ENCODE data around the gene GSG1L. TPM values are rescaled to one million over a fixed set of nuclear protein-coding genes. Genes with fewer than 3 reads are reported as not detected.

Gene GSG1L
- total RNA-seq, 1 donor from 2014 or later = not detected

GRCh38 chr16:28039493-28039892 lies 24.0 kb downstream of the GSG1L start:
- Mint-ChIP-seq H3K27me3 (no peaks in the 10 kb centered on the region), H3K27ac (no peak overlapping the region), H3K4me3 (no peak overlapping the region), H3K4me1 (no peaks in the 10 kb centered on the region), H3K9me3 (no peaks in the 10 kb centered on the region), H3K36me3 (ENCODE audit: low read depth) (no peaks in the 10 kb centered on the region)
- DNase-seq = no peak
- intact Hi-C loops (cut with micrococcal nuclease) = no loop called here

GRCh38 chr16:28038409-28038808 lies 25.1 kb downstream of the GSG1L start:
- intact Hi-C loops (cut with micrococcal nuclease) = no loop called here
- DNase-seq = no peak
- no peaks in the 10 kb centered on the region for H3K36me3 Mint-ChIP-seq (ENCODE audit: low read depth)
- no peaks in the 10 kb centered on the region for H3K4me1 Mint-ChIP-seq
- H3K27ac Mint-ChIP-seq = no peak overlapping the region
- no peaks in the 10 kb centered on the region for H3K27me3 Mint-ChIP-seq
- no peak overlapping the region for H3K4me3 Mint-ChIP-seq
- H3K9me3 Mint-ChIP-seq = no peaks in the 10 kb centered on the region

GRCh38 chr16:28035866-28036393 lies 27.6 kb downstream of the GSG1L start:
- intact Hi-C loops (cut with micrococcal nuclease) = no loop called here
- H3K4me3 Mint-ChIP-seq = no peak overlapping the region
- H3K9me3 Mint-ChIP-seq = no peaks in the 10 kb centered on the region
- no peak for DNase-seq
- H3K36me3 Mint-ChIP-seq (ENCODE audit: low read depth) = no peaks in the 10 kb centered on the region
- no peaks in the 10 kb centered on the region for H3K27me3 Mint-ChIP-seq
- no peak overlapping the region for H3K27ac Mint-ChIP-seq
- H3K4me1 Mint-ChIP-seq = no peaks in the 10 kb centered on the region

GRCh38 chr16:28033870-28034269 lies 29.6 kb downstream of the GSG1L start:
- no peak for DNase-seq
- Mint-ChIP-seq H3K27ac (no peak overlapping the region), H3K27me3 (no peaks in the 10 kb centered on the region), H3K9me3 (no peaks in the 10 kb centered on the region), H3K4me3 (no peak overlapping the region), H3K4me1 (no peaks in the 10 kb centered on the region), H3K36me3 (ENCODE audit: low read depth) (no peaks in the 10 kb centered on the region)
- intact Hi-C loops (cut with micrococcal nuclease) = no loop called here

- no peaks in the 10 kb centered on the region for H3K9me3 Mint-ChIP-seq
- H3K27ac Mint-ChIP-seq = no peak overlapping the region
Measured at GRCh38 chr16:28029387-28030002, 34.0 kb downstream of the GSG1L start.

GRCh38 chr16:28027055-28027454 lies 36.5 kb downstream of the GSG1L start:
- DNase-seq = no peak
- H3K27ac Mint-ChIP-seq = no peak overlapping the region
- H3K4me1 Mint-ChIP-seq = no peaks in the 10 kb centered on the region
- no peaks in the 10 kb centered on the region for H3K9me3 Mint-ChIP-seq
- peaks cover 3% of the 10 kb centered on the region for H3K27me3 Mint-ChIP-seq
- no peaks in the 10 kb centered on the region for H3K36me3 Mint-ChIP-seq (ENCODE audit: low read depth)
- intact Hi-C loops (cut with micrococcal nuclease) = no loop called here
- H3K4me3 Mint-ChIP-seq = no peak overlapping the region

More at GRCh38 chr16:28029387-28030002, 34.0 kb downstream of the GSG1L start:
- no peak overlapping the region for H3K4me3 Mint-ChIP-seq
- H3K36me3 Mint-ChIP-seq (ENCODE audit: low read depth) = no peaks in the 10 kb centered on the region
- H3K4me1 Mint-ChIP-seq = no peaks in the 10 kb centered on the region
- no peak for DNase-seq
- intact Hi-C loops (cut with micrococcal nuclease) = no loop called here
- no peaks in the 10 kb centered on the region for H3K27me3 Mint-ChIP-seq

GRCh38 chr16:28025631-28026030 lies 37.9 kb downstream of the GSG1L start:
- H3K27me3 Mint-ChIP-seq = peaks cover 3% of the 10 kb centered on the region
- intact Hi-C loops (cut with micrococcal nuclease) = no loop called here

GRCh38 chr16:28019218-28019617 lies 44.3 kb downstream of the GSG1L start:
- Mint-ChIP-seq H3K36me3 (ENCODE audit: low read depth) (no peaks in the 10 kb centered on the region), H3K27me3 (peaks cover 3% of the 10 kb centered on the region), H3K4me3 (no peak overlapping the region), H3K27ac (no peak overlapping the region), H3K4me1 (no peaks in the 10 kb centered on the region), H3K9me3 (no peaks in the 10 kb centered on the region)
- DNase-seq = no peak
- intact Hi-C loops (cut with micrococcal nuclease) = no loop called here

More at GRCh38 chr16:28025631-28026030, 37.9 kb downstream of the GSG1L start:
- Mint-ChIP-seq H3K27ac (no peak overlapping the region), H3K9me3 (no peaks in the 10 kb centered on the region), H3K36me3 (ENCODE audit: low read depth) (no peaks in the 10 kb centered on the region), H3K4me3 (no peak overlapping the region), H3K4me1 (no peaks in the 10 kb centered on the region)
- DNase-seq = no peak

GRCh38 chr16:28014851-28015250 lies 48.7 kb downstream of the GSG1L start:
- intact Hi-C loops (cut with micrococcal nuclease) = no loop called here
- H3K36me3 Mint-ChIP-seq (ENCODE audit: low read depth) = no peaks in the 10 kb centered on the region
- no peaks in the 10 kb centered on the region for H3K4me1 Mint-ChIP-seq
- no peak for DNase-seq
- H3K4me3 Mint-ChIP-seq = no peak overlapping the region
- H3K27ac Mint-ChIP-seq = no peak overlapping the region
- peaks cover 4% of the 10 kb centered on the region for H3K27me3 Mint-ChIP-seq
- no peaks in the 10 kb centered on the region for H3K9me3 Mint-ChIP-seq

GRCh38 chr16:28013878-28014277 lies 49.6 kb downstream of the GSG1L start:
- no peak overlapping the region for H3K27ac Mint-ChIP-seq
- no peaks in the 10 kb centered on the region for H3K36me3 Mint-ChIP-seq (ENCODE audit: low read depth)
- DNase-seq = no peak
- no peaks in the 10 kb centered on the region for H3K9me3 Mint-ChIP-seq
- H3K27me3 Mint-ChIP-seq = peaks cover 6% of the 10 kb centered on the region
- H3K4me1 Mint-ChIP-seq = no peaks in the 10 kb centered on the region
- H3K4me3 Mint-ChIP-seq = no peak overlapping the region
- intact Hi-C loops (cut with micrococcal nuclease) = no loop called here

- H3K27ac Mint-ChIP-seq = no peak overlapping the region
- H3K4me1 Mint-ChIP-seq = no peaks in the 10 kb centered on the region
- no peaks in the 10 kb centered on the region for H3K9me3 Mint-ChIP-seq
- no peak for DNase-seq
- H3K36me3 Mint-ChIP-seq (ENCODE audit: low read depth) = no peaks in the 10 kb centered on the region
- intact Hi-C loops (cut with micrococcal nuclease) = no loop called here
- H3K4me3 Mint-ChIP-seq = no peak overlapping the region
- peaks cover 6% of the 10 kb centered on the region for H3K27me3 Mint-ChIP-seq
Measured at GRCh38 chr16:28013392-28013791, 50.1 kb downstream of the GSG1L start.

- peaks cover 6% of the 10 kb centered on the region for H3K27me3 Mint-ChIP-seq
- H3K4me1 Mint-ChIP-seq = no peaks in the 10 kb centered on the region
- no peaks in the 10 kb centered on the region for H3K9me3 Mint-ChIP-seq
- H3K4me3 Mint-ChIP-seq = no peak overlapping the region
- no peak for DNase-seq
- H3K27ac Mint-ChIP-seq = no peak overlapping the region
- no peaks in the 10 kb centered on the region for H3K36me3 Mint-ChIP-seq (ENCODE audit: low read depth)
- intact Hi-C loops (cut with micrococcal nuclease) = no loop called here
Measured at GRCh38 chr16:28011971-28012445, 51.5 kb downstream of the GSG1L start.

GRCh38 chr16:28011223-28011622 lies 52.3 kb downstream of the GSG1L start:
- Mint-ChIP-seq H3K36me3 (ENCODE audit: low read depth) (no peaks in the 10 kb centered on the region), H3K27ac (no peak overlapping the region), H3K4me1 (no peaks in the 10 kb centered on the region), H3K27me3 (peaks cover 6% of the 10 kb centered on the region), H3K4me3 (no peak overlapping the region), H3K9me3 (no peaks in the 10 kb centered on the region)
- intact Hi-C loops (cut with micrococcal nuclease) = no loop called here
- DNase-seq = no peak

GRCh38 chr16:28010671-28011070 lies 52.8 kb downstream of the GSG1L start:
- H3K27ac Mint-ChIP-seq = no peak overlapping the region
- no peaks in the 10 kb centered on the region for H3K4me1 Mint-ChIP-seq
- intact Hi-C loops (cut with micrococcal nuclease) = no loop called here
- DNase-seq = no peak
- H3K36me3 Mint-ChIP-seq (ENCODE audit: low read depth) = no peaks in the 10 kb centered on the region
- H3K27me3 Mint-ChIP-seq = peaks cover 6% of the 10 kb centered on the region
- no peaks in the 10 kb centered on the region for H3K9me3 Mint-ChIP-seq
- H3K4me3 Mint-ChIP-seq = no peak overlapping the region
